K562 (cell line): ENCODE results near the gene PRUNE1. TPM values are rescaled to one million over a fixed set of nuclear protein-coding genes. Genes with fewer than 3 reads are reported as not detected.

Experiments
- CC2D1A ChIP-seq: fragments of 450-650 bp; IDR thresholded peaks from 2 replicates; pipeline ENCODE4 v1.6.1; 2017; ENCODE audit warnings: mild to moderate bottlenecking
- CREM ChIP-seq: IDR thresholded peaks from 2 replicates; pipeline ENCODE4 v1.6.1; 2014; ENCODE audit warnings: antibody characterized with exemption, low read depth
- EHMT2 ChIP-seq: fragments of 450-650 bp; IDR thresholded peaks from 2 replicates; pipeline ENCODE4 v1.6.1; 2018; ENCODE audit warnings: antibody characterized with exemption
- HCFC1 ChIP-seq: IDR thresholded peaks from 2 replicates; pipeline ENCODE4 v1.6.1; 2012; ENCODE audit warnings: low read depth, low read length, improper control_type of control experiment
- RB1 ChIP-seq: fragments of 450-650 bp; IDR thresholded peaks from 2 replicates; pipeline ENCODE4 v1.6.1; 2017; ENCODE audit warnings: low read depth, mild to moderate bottlenecking
- RCOR1 ChIP-seq, 2 experiments: IDR thresholded peaks; 2 replicates each; pipeline ENCODE4 v1.6.1; 2012; ENCODE audit warnings: low read depth in 2 of 2, low read length in 2 of 2, borderline replicate concordance in 1 of 2, improper control_type of control experiment in 1 of 2
- SMAD4 ChIP-seq: fragments of 250-450 bp; sonication (Bioruptor Pico); conservative IDR thresholded peaks from 2 replicates; pipeline ENCODE4 v1.8.0; 2021; ENCODE audit warnings: inconsistent platforms, mild to moderate bottlenecking, moderate library complexity
- SMARCA4 ChIP-seq: fragments of 450-650 bp; IDR thresholded peaks from 2 replicates; pipeline ENCODE4 v1.6.1; 2016
- SRF ChIP-seq, 2 experiments: fragments of 250-450, 450-650 bp in 1 of 2; sonication (Bioruptor Pico) in 1 of 2; sonication (generic) in 1 of 2; formaldehyde crosslinking; IDR thresholded peaks; 2 replicates each; pipeline versions ENCODE4 v1.5.0 to v1.5.1; 2020 to 2022; ENCODE audit warnings: mild to moderate bottlenecking in 1 of 2, missing genetic modification reagents in 1 of 2
- SRSF1 ChIP-seq: fragments of 200-400 bp; formaldehyde crosslinking; IDR thresholded peaks from 2 replicates; pipeline ENCODE4 v1.6.1; 2017; ENCODE audit warnings: mild to moderate bottlenecking, low read depth, low read length, moderate library complexity
- YY1 ChIP-seq, 3 experiments: IDR thresholded peaks; 2 replicates each; pipeline ENCODE4 v1.6.1; 2011; ENCODE audit warnings: low read length in 2 of 3, mild to moderate bottlenecking in 2 of 3, moderate library complexity in 2 of 3, borderline replicate concordance in 1 of 3, control low read depth in 1 of 3, low read depth in 1 of 3; ENCODE audit not compliant: insufficient read depth in 3 of 3, insufficient replicate concordance in 2 of 3, control insufficient read depth in 1 of 3, insufficient read length in 1 of 3; ENCODE audit errors: extremely low read depth in 1 of 3
- ZNF133 ChIP-seq: fragments of 250-450 bp; sonication (Bioruptor Pico); IDR thresholded peaks from 2 replicates; pipeline ENCODE4 v1.4.0; 2020; ENCODE audit warnings: mild to moderate bottlenecking
- ZNF561 ChIP-seq: fragments of 450-650 bp; formaldehyde crosslinking; conservative IDR thresholded peaks from 2 replicates; pipeline ENCODE4 v1.4.0; 2020; ENCODE audit warnings: mild to moderate bottlenecking, moderate library complexity
- ZNF668 ChIP-seq: fragments of 250-450 bp; sonication (Bioruptor Pico); IDR thresholded peaks from 2 replicates; pipeline ENCODE4 v1.8.0; 2022; ENCODE audit warnings: mild to moderate bottlenecking, inconsistent platforms
- polyA plus RNA-seq, 8 experiments: library from polyadenylated mRNA; depleted of rRNA in 4 of 8; stranded (reverse) in 5 of 8; unstranded in 3 of 8; fragments of >200 nt; fragmentation: Nextera tagmentation in 2 of 8; fragmentation: Illumina TruSeq in 1 of 8; extraction: Ambion mirVana in 2 of 8; extraction: Trizol in 1 of 8; gene quantifications; 2 replicates each; pipeline versions ENCODE4 v1.2.1 to v1.2.3, GENCODE V29; 2011 to 2014; ENCODE audit warnings: inconsistent platforms in 1 of 8, missing spikeins in 1 of 8
- total RNA-seq, 7 experiments: library from RNA; depleted of rRNA in 6 of 7; stranded (reverse); fragments of >200 nt in 6 of 7; fragmentation: Illumina TruSeq in 2 of 7; extraction: Trizol in 2 of 7; gene quantifications; 2 replicates each; pipeline versions ENCODE4 v1.2.1 to v1.2.3, GENCODE V29; 2011 to 2021; ENCODE audit warnings: low replicate concordance in 1 of 7
- TF ChIP-seq, protein P1 (sequence below): fragments of 450-650 bp; IDR thresholded peaks from 2 replicates; pipeline ENCODE4 v1.6.1; 2016; ENCODE audit warnings: borderline replicate concordance

Gene PRUNE1
- total and polyA plus RNA-seq, 9 of the 15 experiments (the other 6 are each of a cell fraction or from before 2014, with no cell fraction given) = 16.7 to 48.3 (median 26.2) TPM

DNA sequence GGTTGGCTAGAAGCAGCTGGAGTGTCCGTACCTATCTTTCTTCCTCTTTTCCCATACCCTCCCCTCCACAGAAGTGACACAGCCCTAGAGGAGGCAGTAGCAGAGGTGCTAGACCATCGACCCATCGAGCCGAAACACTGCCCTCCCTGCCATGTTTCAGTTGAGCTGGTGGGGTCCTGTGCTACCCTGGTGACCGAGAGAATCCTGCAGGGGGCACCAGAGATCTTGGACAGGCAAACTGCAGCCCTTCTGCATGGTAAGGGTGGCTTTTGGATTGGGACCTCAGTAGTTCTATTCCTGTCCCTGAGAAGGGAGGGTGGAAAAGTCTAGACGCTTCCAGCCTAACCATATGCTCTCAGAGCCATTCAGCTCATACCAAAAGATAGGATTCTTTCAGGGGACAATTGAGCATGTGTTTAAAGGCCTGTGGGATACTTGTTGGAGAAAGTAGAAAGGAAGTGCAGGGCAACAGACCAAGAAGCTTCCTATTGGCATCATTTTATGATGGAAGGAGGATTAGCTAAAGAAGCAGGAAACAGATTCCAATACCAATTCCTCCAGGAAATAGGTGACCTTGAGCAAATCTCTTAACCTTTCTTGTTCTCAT lies 16.4 kb downstream of the PRUNE1 start (continued):
- no peak for TF ChIP-seq ZNF561 (CRISPR knock-in tag)
- TF ChIP-seq, protein P1, sequence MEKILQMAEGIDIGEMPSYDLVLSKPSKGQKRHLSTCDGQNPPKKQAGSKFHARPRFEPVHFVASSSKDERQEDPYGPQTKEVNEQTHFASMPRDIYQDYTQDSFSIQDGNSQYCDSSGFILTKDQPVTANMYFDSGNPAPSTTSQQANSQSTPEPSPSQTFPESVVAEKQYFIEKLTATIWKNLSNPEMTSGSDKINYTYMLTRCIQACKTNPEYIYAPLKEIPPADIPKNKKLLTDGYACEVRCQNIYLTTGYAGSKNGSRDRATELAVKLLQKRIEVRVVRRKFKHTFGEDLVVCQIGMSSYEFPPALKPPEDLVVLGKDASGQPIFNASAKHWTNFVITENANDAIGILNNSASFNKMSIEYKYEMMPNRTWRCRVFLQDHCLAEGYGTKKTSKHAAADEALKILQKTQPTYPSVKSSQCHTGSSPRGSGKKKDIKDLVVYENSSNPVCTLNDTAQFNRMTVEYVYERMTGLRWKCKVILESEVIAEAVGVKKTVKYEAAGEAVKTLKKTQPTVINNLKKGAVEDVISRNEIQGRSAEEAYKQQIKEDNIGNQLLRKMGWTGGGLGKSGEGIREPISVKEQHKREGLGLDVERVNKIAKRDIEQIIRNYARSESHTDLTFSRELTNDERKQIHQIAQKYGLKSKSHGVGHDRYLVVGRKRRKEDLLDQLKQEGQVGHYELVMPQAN = no peak
- peak; percentile 46; the same call in 1 of the 2 replicates for TF ChIP-seq CREM
- 0 out of 2 replicates have a peak, but pooled peaks have one; percentile 18 for TF ChIP-seq SMAD4 (CRISPR knock-in tag)
- TF ChIP-seq ZNF668 (CRISPR knock-in tag) = no peak
- no peak for TF ChIP-seq ZNF133
- TF ChIP-seq RCOR1 (IDR thresholded peaks at IDR 0.05; ENCODE audit: borderline replicate concordance in 1 of 2, low read depth in 2 of 2, low read length in 2 of 2) = peak in 1 of 2 experiments; percentile 29; a peak in 1 of 4 replicates
- TF ChIP-seq SMARCA4 = 0 out of 2 replicates have a peak, but pooled peaks have one; percentile 15
- TF ChIP-seq YY1 (IDR thresholded peaks at IDR 0.05; ENCODE audit: borderline replicate concordance in 1 of 3, control insufficient read depth in 1 of 3, extremely low read depth in 1 of 3, insufficient read depth in 3 of 3, insufficient read length in 1 of 3, insufficient replicate concordance in 2 of 3, low read depth in 1 of 3, low read length in 2 of 3) = peak in 1 of 3 experiments; percentile 26
- 0 out of 2 replicates have a peak, but pooled peaks have one; percentile 57 for TF ChIP-seq CC2D1A
- no peak for TF ChIP-seq SRSF1
- TF ChIP-seq SRF (CRISPR knock-in tag; IDR thresholded peaks at IDR 0.05) = peak in 1 of 2 experiments; percentile 86; a peak in 1 of 4 replicates
- TF ChIP-seq HCFC1 = peak; percentile 24; the same call in 1 of the 2 replicates
- TF ChIP-seq EHMT2 = peak; percentile 66
- 0 out of 2 replicates have a peak, but pooled peaks have one; percentile 18 for TF ChIP-seq RB1
- TF ChIP-seq, all 486 proteins: peak for 41
